Astrocyte (in vitro differentiated cells and primary cell): ENCODE results near the gene VASN. TPM values are rescaled to one million over a fixed set of nuclear protein-coding genes. Genes with fewer than 3 reads are reported as not detected.

Experiments
- DNase-seq: peaks from one replicate; pipeline ENCODE4 v3.0.0-alpha.2; 2010; ENCODE audit warnings: low read depth
- FAIRE-seq: peaks from 2 replicates; lab custom pipeline; 2011; peaks lifted over from hg19 to GRCh38; lab: Jason Lieb, UNC
- H2AFZ ChIP-seq: 2 replicates; pipeline ENCODE4 v1.6.0; 2012; ENCODE audit warnings: low read depth, low read length, inconsistent platforms
- H3K27ac ChIP-seq: 2 replicates; pipeline ENCODE4 v1.5.1; 2011; ENCODE audit warnings: low read depth, low read length, inconsistent platforms
- H3K27me3 ChIP-seq: 2 replicates; pipeline ENCODE4 v1.6.0; 2011; ENCODE audit warnings: low read length, inconsistent platforms; ENCODE audit not compliant: insufficient read depth
- H3K36me3 ChIP-seq: 2 replicates; pipeline ENCODE4 v1.5.1; 2011; ENCODE audit warnings: low read length, inconsistent platforms; ENCODE audit not compliant: insufficient read depth
- H3K4me1 ChIP-seq: 2 replicates; pipeline ENCODE4 v1.5.1; 2011; ENCODE audit warnings: low read length, inconsistent platforms; ENCODE audit not compliant: insufficient read depth
- H3K4me2 ChIP-seq: 2 replicates; pipeline ENCODE4 v1.6.0; 2012; ENCODE audit warnings: low read length, inconsistent platforms
- H3K4me3 ChIP-seq: 2 replicates; pipeline ENCODE4 v1.5.1; 2011; ENCODE audit warnings: low read depth, mild to moderate bottlenecking, low read length, inconsistent platforms; ENCODE audit not compliant: insufficient read depth
- H3K79me2 ChIP-seq: 2 replicates; pipeline ENCODE4 v1.6.0; 2012; ENCODE audit warnings: mild to moderate bottlenecking, low read length, inconsistent platforms; ENCODE audit not compliant: insufficient read depth
- H3K9ac ChIP-seq: 2 replicates; pipeline ENCODE4 v1.6.0; 2012; ENCODE audit warnings: mild to moderate bottlenecking, low read length, inconsistent platforms
- H3K9me3 ChIP-seq: 2 replicates; pipeline ENCODE4 v1.5.1; 2012; ENCODE audit warnings: low read depth, mild to moderate bottlenecking, low read length, inconsistent platforms; ENCODE audit not compliant: insufficient read depth
- H4K20me1 ChIP-seq: 2 replicates; pipeline ENCODE4 v1.6.0; 2012; ENCODE audit warnings: low read length, inconsistent platforms; ENCODE audit not compliant: insufficient read depth
- H3K27ac Mint-ChIP-seq: one replicate; pipeline ENCODE4 v1.8.0; 2021; ENCODE audit warnings: mild to moderate bottlenecking, mixed read lengths; ENCODE audit not compliant: unreplicated experiment
- H3K27me3 Mint-ChIP-seq: one replicate; pipeline ENCODE4 v1.8.0; 2021; ENCODE audit warnings: low read depth, mixed read lengths; ENCODE audit not compliant: unreplicated experiment
- H3K36me3 Mint-ChIP-seq: one replicate; pipeline ENCODE4 v1.8.0; 2021; ENCODE audit warnings: low read depth, mixed read lengths; ENCODE audit not compliant: unreplicated experiment
- H3K4me1 Mint-ChIP-seq: one replicate; pipeline ENCODE4 v1.8.0; 2021; ENCODE audit warnings: low read depth, mixed read lengths; ENCODE audit not compliant: unreplicated experiment
- H3K4me3 Mint-ChIP-seq: one replicate; pipeline ENCODE4 v1.8.0; 2021; ENCODE audit warnings: mild to moderate bottlenecking, moderate library complexity, mixed read lengths; ENCODE audit not compliant: unreplicated experiment
- H3K9me3 Mint-ChIP-seq: one replicate; pipeline ENCODE4 v1.8.0; 2021; ENCODE audit warnings: mild to moderate bottlenecking, mixed read lengths; ENCODE audit not compliant: unreplicated experiment
- EZH2 ChIP-seq: IDR thresholded peaks from 2 replicates; pipeline ENCODE4 v1.6.1; 2012; ENCODE audit warnings: mild to moderate bottlenecking, low read length, inconsistent platforms; ENCODE audit not compliant: insufficient read depth
- total RNA-seq: library from RNA; stranded (reverse); gene quantifications from 2 replicates; pipeline ENCODE4 v1.2.1, GENCODE V29; 2021
- TF ChIP-seq, protein P1 (sequence below): IDR thresholded peaks from 2 replicates; pipeline ENCODE4 v1.5.1; 2011; ENCODE audit warnings: low read depth, mild to moderate bottlenecking, inconsistent platforms, low read length, moderate library complexity; ENCODE audit not compliant: insufficient read depth

Gene VASN
- total RNA-seq, 1 donor from 2014 or later: 32.0 TPM

DNA sequence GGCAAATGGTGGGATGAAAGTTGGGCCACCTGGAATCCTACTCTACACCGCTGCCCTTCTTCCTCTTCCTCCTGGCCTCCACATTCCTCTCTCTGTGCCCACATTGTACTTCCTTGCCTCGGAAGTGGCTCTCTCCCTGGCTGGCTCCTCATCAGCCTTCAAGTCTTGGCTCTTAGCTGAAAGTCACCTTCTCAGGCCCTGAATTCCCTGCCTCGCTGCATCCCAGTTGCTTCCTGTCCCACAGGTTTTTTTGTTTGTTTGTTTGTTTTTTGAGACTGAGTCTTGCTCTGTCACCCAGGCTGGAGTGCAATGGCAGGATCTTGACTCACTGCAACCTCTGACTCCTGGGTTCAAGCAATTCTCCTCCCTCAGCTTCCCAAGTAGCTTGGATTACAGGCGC lies 18.0 kb upstream of the VASN start:
- Histone ChIP-seq H4K20me1 (peaks cover 13% of the 10 kb centered on the region), H3K36me3 (no peaks in the 10 kb centered on the region), H3K79me2 (peaks cover 23% of the 10 kb centered on the region), H3K27ac (no peak overlapping the region), H3K4me1 (peaks cover 8% of the 10 kb centered on the region), H3K4me2 (no peak overlapping the region), H2AFZ (no peak overlapping the region), H3K9ac (no peak overlapping the region), H3K4me3 (no peak overlapping the region), H3K27me3 (no peaks in the 10 kb centered on the region), H3K9me3 (no peaks in the 10 kb centered on the region)
- no peak for FAIRE-seq
- peaks cover 7% of the 10 kb centered on the region for H3K4me1 Mint-ChIP-seq
- no peaks in the 10 kb centered on the region for H3K27me3 Mint-ChIP-seq
- no peaks in the 10 kb centered on the region for H3K9me3 Mint-ChIP-seq
- no peak overlapping the region for H3K4me3 Mint-ChIP-seq
- H3K27ac Mint-ChIP-seq: no peak overlapping the region
- no peaks in the 10 kb centered on the region for H3K36me3 Mint-ChIP-seq
- no peak for DNase-seq
- TF ChIP-seq, protein P1, sequence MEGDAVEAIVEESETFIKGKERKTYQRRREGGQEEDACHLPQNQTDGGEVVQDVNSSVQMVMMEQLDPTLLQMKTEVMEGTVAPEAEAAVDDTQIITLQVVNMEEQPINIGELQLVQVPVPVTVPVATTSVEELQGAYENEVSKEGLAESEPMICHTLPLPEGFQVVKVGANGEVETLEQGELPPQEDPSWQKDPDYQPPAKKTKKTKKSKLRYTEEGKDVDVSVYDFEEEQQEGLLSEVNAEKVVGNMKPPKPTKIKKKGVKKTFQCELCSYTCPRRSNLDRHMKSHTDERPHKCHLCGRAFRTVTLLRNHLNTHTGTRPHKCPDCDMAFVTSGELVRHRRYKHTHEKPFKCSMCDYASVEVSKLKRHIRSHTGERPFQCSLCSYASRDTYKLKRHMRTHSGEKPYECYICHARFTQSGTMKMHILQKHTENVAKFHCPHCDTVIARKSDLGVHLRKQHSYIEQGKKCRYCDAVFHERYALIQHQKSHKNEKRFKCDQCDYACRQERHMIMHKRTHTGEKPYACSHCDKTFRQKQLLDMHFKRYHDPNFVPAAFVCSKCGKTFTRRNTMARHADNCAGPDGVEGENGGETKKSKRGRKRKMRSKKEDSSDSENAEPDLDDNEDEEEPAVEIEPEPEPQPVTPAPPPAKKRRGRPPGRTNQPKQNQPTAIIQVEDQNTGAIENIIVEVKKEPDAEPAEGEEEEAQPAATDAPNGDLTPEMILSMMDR: no peak
- TF ChIP-seq EZH2: no peak

DNA sequence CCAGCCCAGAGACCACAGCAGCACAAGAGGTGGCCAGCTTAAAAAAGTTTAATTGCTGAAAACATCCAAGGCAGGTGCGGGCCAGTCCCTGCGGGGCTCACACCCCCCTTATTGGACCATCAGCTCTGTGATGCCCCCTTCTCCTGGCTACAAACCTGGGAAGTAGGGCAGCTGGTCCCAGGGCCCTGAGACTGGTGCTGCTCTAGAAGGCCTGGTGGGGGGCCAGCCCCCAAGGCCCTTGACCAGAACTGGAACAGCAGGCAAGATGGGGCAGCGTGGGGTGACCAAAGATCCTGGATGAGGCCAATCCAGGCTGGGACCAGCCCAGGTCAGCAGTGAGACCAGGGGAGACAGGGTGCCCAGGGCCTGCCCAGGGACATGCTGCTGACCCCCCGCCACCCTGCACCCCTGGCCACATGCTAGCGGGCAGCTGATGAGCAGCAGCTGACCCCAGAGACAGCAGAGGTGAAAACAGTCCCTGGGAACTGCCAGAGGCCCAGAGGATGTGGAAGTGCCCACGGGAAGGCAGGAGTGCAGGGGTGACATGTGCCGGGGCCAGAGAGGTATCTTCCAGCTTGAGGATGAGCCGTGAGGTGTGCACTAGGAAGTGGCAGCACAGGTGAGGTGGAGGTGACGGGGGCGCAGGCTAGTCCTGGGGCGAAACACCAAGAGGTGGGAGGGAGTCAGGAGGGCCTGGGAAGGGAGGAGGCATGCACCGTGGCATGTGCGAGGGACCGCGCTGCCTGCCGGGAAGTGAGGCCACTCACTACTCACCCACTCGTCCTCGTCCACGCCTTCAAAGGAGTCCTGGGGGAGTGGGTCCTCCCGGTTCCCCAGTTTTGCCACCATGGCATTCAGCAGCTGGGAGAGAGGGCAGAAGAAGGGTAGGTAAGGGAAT lies 16.9 kb upstream of the VASN start:
- no peaks in the 10 kb centered on the region for H3K36me3 Mint-ChIP-seq
- Histone ChIP-seq H3K79me2 (peaks cover 13% of the 10 kb centered on the region), H3K4me2 (no peak overlapping the region), H3K9me3 (no peaks in the 10 kb centered on the region), H3K9ac (no peak overlapping the region), H3K27me3 (no peaks in the 10 kb centered on the region), H3K36me3 (no peaks in the 10 kb centered on the region), H3K27ac (no peak overlapping the region), H2AFZ (no peak overlapping the region), H4K20me1 (peaks cover 6% of the 10 kb centered on the region), H3K4me1 (peaks cover 8% of the 10 kb centered on the region), H3K4me3 (no peak overlapping the region)
- no peak for DNase-seq
- H3K9me3 Mint-ChIP-seq: no peaks in the 10 kb centered on the region
- peaks cover 5% of the 10 kb centered on the region for H3K4me1 Mint-ChIP-seq
- TF ChIP-seq EZH2: no peak
- TF ChIP-seq, protein P1: no peak
- FAIRE-seq: no peak
- H3K27me3 Mint-ChIP-seq: no peaks in the 10 kb centered on the region
- no peak overlapping the region for H3K27ac Mint-ChIP-seq
- no peak overlapping the region for H3K4me3 Mint-ChIP-seq

DNA sequence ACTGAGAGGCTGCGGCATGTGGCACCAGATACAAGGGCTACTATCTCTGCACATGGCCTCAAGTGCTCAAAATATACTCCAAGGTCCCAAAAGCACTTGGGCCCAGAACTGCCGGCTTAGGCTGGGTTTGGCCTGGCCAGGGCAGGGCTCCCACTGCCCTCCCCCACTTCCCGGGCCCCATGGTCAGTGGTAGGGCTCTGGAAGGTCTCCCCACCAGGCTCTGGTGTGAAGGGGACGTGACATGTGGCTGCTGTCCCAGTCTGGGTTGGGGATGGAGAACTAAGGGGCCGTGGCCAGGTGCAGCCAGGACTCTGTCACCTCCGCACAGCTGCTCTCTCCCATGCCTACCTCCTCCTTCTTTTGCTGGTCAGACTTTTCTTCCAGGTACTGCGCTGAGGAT lies 14.8 kb upstream of the VASN start:
- Mint-ChIP-seq H3K27ac (no peak overlapping the region), H3K27me3 (no peaks in the 10 kb centered on the region), H3K9me3 (no peaks in the 10 kb centered on the region), H3K4me3 (no peak overlapping the region), H3K4me1 (no peaks in the 10 kb centered on the region), H3K36me3 (no peaks in the 10 kb centered on the region)
- Histone ChIP-seq H3K79me2 (no peaks in the 10 kb centered on the region), H3K4me3 (no peak overlapping the region), H3K27me3 (no peaks in the 10 kb centered on the region), H4K20me1 (no peaks in the 10 kb centered on the region), H2AFZ (no peak overlapping the region), H3K9me3 (no peaks in the 10 kb centered on the region), H3K36me3 (no peaks in the 10 kb centered on the region), H3K4me1 (peaks cover 3% of the 10 kb centered on the region), H3K27ac (no peak overlapping the region), H3K4me2 (no peak overlapping the region), H3K9ac (no peak overlapping the region)
- DNase-seq: no peak
- FAIRE-seq: no peak
- TF ChIP-seq, protein P1: no peak
- TF ChIP-seq EZH2: no peak
